ENCODE data around the gene CLMP. TPM values are rescaled to one million over a fixed set of nuclear protein-coding genes. Genes with fewer than 3 reads are reported as not detected.

CLMP gene
- total RNA-seq, 1 donor from 2014 or later: 34.5 TPM

DNA sequence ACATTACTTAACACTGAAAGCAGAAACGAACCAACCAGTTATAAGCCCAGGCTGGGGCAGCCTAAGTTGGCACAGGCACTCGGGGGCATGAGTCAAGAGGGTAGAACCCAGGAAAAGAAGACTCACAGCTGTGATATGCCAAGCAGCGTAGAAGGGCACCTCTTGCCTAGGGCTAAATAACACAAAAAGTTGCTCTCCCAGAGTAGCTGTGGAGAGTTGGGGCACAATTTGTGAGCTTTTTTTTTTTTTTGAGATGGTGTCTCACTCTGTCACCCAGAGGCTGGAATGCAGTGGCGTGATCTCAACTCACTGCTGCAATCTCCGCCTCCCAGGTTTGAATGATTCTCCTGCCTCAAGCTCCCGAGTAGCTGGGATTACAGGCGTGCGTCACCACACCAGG lies 8.8 kb downstream of the CLMP start:
- H3K27me3 ChIP-seq (ENCODE audit: control insufficient read depth, insufficient read depth, low read length): no peaks in the 10 kb centered on the region
- H3K36me3 ChIP-seq (ENCODE audit: control insufficient read depth, insufficient read depth, low read length): no peaks in the 10 kb centered on the region
- no peak overlapping the region for H3K4me3 ChIP-seq (ENCODE audit: low read depth, low read length)
- DNase-seq (ENCODE audit: low read depth): peak; percentile 84
- TF ChIP-seq, protein P1, sequence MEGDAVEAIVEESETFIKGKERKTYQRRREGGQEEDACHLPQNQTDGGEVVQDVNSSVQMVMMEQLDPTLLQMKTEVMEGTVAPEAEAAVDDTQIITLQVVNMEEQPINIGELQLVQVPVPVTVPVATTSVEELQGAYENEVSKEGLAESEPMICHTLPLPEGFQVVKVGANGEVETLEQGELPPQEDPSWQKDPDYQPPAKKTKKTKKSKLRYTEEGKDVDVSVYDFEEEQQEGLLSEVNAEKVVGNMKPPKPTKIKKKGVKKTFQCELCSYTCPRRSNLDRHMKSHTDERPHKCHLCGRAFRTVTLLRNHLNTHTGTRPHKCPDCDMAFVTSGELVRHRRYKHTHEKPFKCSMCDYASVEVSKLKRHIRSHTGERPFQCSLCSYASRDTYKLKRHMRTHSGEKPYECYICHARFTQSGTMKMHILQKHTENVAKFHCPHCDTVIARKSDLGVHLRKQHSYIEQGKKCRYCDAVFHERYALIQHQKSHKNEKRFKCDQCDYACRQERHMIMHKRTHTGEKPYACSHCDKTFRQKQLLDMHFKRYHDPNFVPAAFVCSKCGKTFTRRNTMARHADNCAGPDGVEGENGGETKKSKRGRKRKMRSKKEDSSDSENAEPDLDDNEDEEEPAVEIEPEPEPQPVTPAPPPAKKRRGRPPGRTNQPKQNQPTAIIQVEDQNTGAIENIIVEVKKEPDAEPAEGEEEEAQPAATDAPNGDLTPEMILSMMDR (IDR thresholded peaks at IDR 0.05; ENCODE audit: insufficient read depth, low read length, severe bottlenecking): no peak
- no peak for FAIRE-seq

DNA sequence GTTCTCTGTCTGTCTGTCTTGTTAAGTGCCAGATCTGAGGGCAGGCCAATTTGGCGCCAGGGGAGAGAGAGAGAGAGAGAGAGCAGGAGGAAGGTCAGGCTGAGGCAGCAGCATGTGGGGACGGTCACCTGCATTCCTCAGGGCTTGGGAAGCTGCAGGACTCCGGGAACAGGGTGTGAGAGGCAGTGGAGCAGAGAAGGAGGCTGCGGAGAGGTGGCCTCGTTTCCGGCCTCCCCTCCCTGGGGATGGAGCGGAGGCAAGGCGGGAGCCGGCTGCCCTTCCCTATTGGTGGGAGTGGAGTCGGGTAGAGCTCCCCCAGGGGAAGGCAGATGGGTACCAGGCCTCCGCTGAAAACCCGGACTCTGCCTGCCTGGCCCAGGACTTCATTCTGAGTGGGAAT lies 9.7 kb downstream of the CLMP start:
- DNase-seq (ENCODE audit: low read depth) (no peak), FAIRE-seq (no peak)
- Histone ChIP-seq H3K4me3 (ENCODE audit: low read depth, low read length) (no peak overlapping the region), H3K36me3 (ENCODE audit: control insufficient read depth, insufficient read depth, low read length) (no peaks in the 10 kb centered on the region), H3K27me3 (ENCODE audit: control insufficient read depth, insufficient read depth, low read length) (no peaks in the 10 kb centered on the region)
- TF ChIP-seq, protein P1 (IDR thresholded peaks at IDR 0.05; ENCODE audit: insufficient read depth, low read length, severe bottlenecking): no peak

DNA sequence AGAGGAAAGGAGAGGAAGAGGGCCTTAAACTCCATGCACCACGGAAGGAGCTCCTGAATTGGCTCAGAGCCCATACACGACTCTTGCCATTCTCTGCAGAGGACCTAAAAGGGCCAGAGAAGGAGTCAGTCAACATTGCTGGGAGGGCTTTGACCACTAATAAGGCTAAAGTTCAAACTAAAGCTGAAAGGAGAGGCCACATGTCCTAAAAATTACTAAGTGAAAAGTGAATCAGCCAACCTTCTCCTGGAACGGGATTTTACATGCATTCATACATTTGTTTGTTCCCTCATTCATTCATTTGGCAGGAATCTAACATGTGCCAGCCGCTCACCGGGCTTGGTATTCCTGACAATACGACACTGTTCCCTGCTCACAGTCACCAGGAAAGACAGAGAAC lies 10.5 kb downstream of the CLMP start:
- DNase-seq (ENCODE audit: low read depth) (peak; percentile 51), FAIRE-seq (no peak)
- Histone ChIP-seq H3K27me3 (ENCODE audit: control insufficient read depth, insufficient read depth, low read length) (no peaks in the 10 kb centered on the region), H3K4me3 (ENCODE audit: low read depth, low read length) (no peak overlapping the region), H3K36me3 (ENCODE audit: control insufficient read depth, insufficient read depth, low read length) (peaks cover under 1% of the 10 kb centered on the region)
- TF ChIP-seq, protein P1 (IDR thresholded peaks at IDR 0.05; ENCODE audit: insufficient read depth, low read length, severe bottlenecking): no peak

DNA sequence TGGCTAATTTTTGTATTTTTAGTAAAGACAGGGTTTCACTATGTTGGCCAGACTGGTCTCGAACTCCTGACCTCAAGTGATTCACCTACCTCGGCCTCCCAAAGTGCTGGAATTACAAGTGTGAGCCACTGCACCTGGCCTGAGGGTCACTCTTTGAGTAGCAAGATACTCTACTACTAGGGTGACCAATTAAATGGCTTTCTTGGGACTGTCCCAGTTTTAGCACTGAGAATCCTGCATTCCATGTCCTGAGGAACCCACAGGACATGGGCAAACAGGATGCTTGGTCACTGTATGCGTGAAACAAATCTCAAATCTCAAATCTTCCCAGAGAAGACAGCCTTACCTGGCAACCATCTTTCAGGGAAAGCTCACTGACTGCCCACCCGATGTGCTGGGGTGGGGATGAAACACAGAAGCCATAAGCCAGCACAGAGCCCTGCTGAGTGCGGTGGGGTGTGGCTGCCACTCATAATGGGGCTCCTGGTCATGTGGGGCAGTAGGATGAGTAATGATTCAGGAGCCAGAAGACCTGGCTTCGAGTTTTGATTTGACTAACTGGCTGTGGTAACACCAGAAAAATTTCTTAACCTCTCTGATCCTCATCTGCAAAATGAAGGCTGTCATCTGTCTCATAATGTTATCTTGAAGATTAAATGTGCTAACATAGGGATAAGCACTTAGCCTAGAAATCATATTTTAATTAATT lies 11.5 kb downstream of the CLMP start:
- FAIRE-seq: no peak
- TF ChIP-seq, protein P1 (IDR thresholded peaks at IDR 0.05; ENCODE audit: insufficient read depth, low read length, severe bottlenecking): no peak
- peaks cover 1% of the 10 kb centered on the region for H3K36me3 ChIP-seq (ENCODE audit: control insufficient read depth, insufficient read depth, low read length)
- DNase-seq (ENCODE audit: low read depth): peak; percentile 60
- H3K4me3 ChIP-seq (ENCODE audit: low read depth, low read length): no peak overlapping the region
- H3K27me3 ChIP-seq (ENCODE audit: control insufficient read depth, insufficient read depth, low read length): no peaks in the 10 kb centered on the region

DNA sequence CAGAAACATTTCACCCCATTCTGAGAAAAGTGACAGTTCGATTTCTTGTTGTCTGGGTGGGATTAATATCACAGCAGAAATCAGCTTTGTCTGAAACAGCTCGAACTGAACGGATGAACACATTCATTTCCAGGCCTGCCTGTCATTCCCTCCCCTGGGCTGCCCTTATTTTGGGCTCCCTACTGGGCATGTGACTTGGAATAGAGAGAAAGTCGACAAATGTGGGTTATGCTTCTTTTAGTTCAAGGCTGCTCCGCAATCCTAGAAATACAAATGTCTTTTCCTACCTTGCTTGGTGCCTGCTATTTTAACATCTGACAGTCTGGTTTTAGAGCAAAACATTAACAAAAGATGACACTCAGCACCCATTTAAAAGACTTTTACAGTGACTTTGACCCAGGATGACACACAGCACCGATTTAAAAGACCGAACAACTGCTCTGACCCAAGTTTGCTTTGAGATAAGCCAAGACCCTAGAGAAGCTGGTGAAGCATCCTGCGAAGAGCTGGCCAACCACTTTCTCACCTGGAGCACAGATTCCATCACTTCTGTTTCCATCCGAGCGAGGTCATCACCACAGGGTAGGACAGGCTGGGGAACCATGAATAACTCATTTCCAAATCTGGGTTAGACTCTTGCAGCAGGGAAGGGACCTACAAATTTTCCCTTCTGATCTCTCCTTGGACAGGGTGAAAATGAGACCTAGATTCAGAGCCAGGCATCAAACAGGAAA lies 13.1 kb downstream of the CLMP start:
- DNase-seq (ENCODE audit: low read depth) (no peak), FAIRE-seq (no peak)
- TF ChIP-seq, protein P1 (IDR thresholded peaks at IDR 0.05; ENCODE audit: insufficient read depth, low read length, severe bottlenecking): no peak

More for the DNA sequence above, 13.1 kb downstream of the CLMP start:
- Histone ChIP-seq H3K36me3 (ENCODE audit: control insufficient read depth, insufficient read depth, low read length) (peaks cover 1% of the 10 kb centered on the region), H3K4me3 (ENCODE audit: low read depth, low read length) (no peak overlapping the region), H3K27me3 (ENCODE audit: control insufficient read depth, insufficient read depth, low read length) (no peaks in the 10 kb centered on the region)
